Measurements from ENCODE around the gene TIGD3.

Gene TIGD3

GRCh38 chr11:65403607-65404121 is 49.1 kb downstream of the TIGD3 start:
- Histone ChIP-seq H3K4me1 (ENCODE audit: control insufficient read depth in 2 of 2, insufficient read depth in 2 of 2, low read length in 2 of 2) (peaks cover 13 to 20% of the 10 kb centered on the region in 2 donors), H3K4me3 (ENCODE audit: low read length in 2 of 2) (no peak overlapping the region), H3K9me3 (ENCODE audit: control insufficient read depth in 2 of 2, low read length in 2 of 2) (no peaks in the 10 kb centered on the region), H3K36me3 (ENCODE audit: control insufficient read depth in 2 of 2, insufficient read depth in 2 of 2, low read length in 2 of 2) (peaks cover 27 to 38% of the 10 kb centered on the region in 2 donors), H3K9ac (ENCODE audit: low read depth in 1 of 2, low read length in 2 of 2) (no peak overlapping the region), H3K27me3 (ENCODE audit: control insufficient read depth in 2 of 2, insufficient read depth in 2 of 2, low read length in 2 of 2) (no peaks in the 10 kb centered on the region), H3K27ac (ENCODE audit: low read depth in 2 of 2, low read length in 2 of 2) (peak overlapping the region; percentile 57 to 71)

GRCh38 chr11:65404210-65404609 is 49.7 kb downstream of the TIGD3 start:
- peak overlapping the region; percentile 57 to 71 for H3K27ac ChIP-seq (ENCODE audit: low read depth in 2 of 2, low read length in 2 of 2)
- H3K36me3 ChIP-seq (ENCODE audit: control insufficient read depth in 2 of 2, insufficient read depth in 2 of 2, low read length in 2 of 2), result peaks cover 29 to 41% of the 10 kb centered on the region in 2 donors
- H3K4me3 ChIP-seq (ENCODE audit: low read length in 2 of 2), result no peak overlapping the region

GRCh38 chr11:65404638-65405339 is 50.2 kb downstream of the TIGD3 start:
- Histone ChIP-seq H3K4me3 (ENCODE audit: low read length in 2 of 2) (no peak overlapping the region), H3K4me1 (ENCODE audit: control insufficient read depth in 2 of 2, insufficient read depth in 2 of 2, low read length in 2 of 2) (peaks cover 13 to 20% of the 10 kb centered on the region in 2 donors), H3K27ac (ENCODE audit: low read depth in 2 of 2, low read length in 2 of 2) (peak overlapping the region in 1 of 2 donors; percentile 71), H3K27me3 (ENCODE audit: control insufficient read depth in 2 of 2, insufficient read depth in 2 of 2, low read length in 2 of 2) (no peaks in the 10 kb centered on the region), H3K9ac (ENCODE audit: low read depth in 1 of 2, low read length in 2 of 2) (no peak overlapping the region), H3K36me3 (ENCODE audit: control insufficient read depth in 2 of 2, insufficient read depth in 2 of 2, low read length in 2 of 2) (peaks cover 29 to 41% of the 10 kb centered on the region in 2 donors), H3K9me3 (ENCODE audit: control insufficient read depth in 2 of 2, low read length in 2 of 2) (no peaks in the 10 kb centered on the region)

More at GRCh38 chr11:65404210-65404609, 49.7 kb downstream of the TIGD3 start:
- H3K9me3 ChIP-seq (ENCODE audit: control insufficient read depth in 2 of 2, low read length in 2 of 2), result no peaks in the 10 kb centered on the region
- peaks cover 13 to 20% of the 10 kb centered on the region in 2 donors for H3K4me1 ChIP-seq (ENCODE audit: control insufficient read depth in 2 of 2, insufficient read depth in 2 of 2, low read length in 2 of 2)
- H3K9ac ChIP-seq (ENCODE audit: low read depth in 1 of 2, low read length in 2 of 2), result no peak overlapping the region
- H3K27me3 ChIP-seq (ENCODE audit: control insufficient read depth in 2 of 2, insufficient read depth in 2 of 2, low read length in 2 of 2), result no peaks in the 10 kb centered on the region

Measured in mucosa of rectum (tissue), 2 donors.